Astrocyte (in vitro differentiated cells and primary cell): ENCODE data around the gene GNAO1. TPM values are rescaled to one million over a fixed set of nuclear protein-coding genes. Genes with fewer than 3 reads are reported as not detected.

Experiments used
- DNase-seq: peaks from one replicate; pipeline ENCODE4 v3.0.0-alpha.2; 2010; ENCODE audit warnings: low read depth
- FAIRE-seq: peaks from 2 replicates; lab custom pipeline; 2011; peaks lifted over from hg19 to GRCh38; lab: Jason Lieb, UNC
- H2AFZ ChIP-seq: 2 replicates; pipeline ENCODE4 v1.6.0; 2012; ENCODE audit warnings: low read depth, low read length, inconsistent platforms
- H3K27ac ChIP-seq: 2 replicates; pipeline ENCODE4 v1.5.1; 2011; ENCODE audit warnings: low read depth, low read length, inconsistent platforms
- H3K27me3 ChIP-seq: 2 replicates; pipeline ENCODE4 v1.6.0; 2011; ENCODE audit warnings: low read length, inconsistent platforms; ENCODE audit not compliant: insufficient read depth
- H3K36me3 ChIP-seq: 2 replicates; pipeline ENCODE4 v1.5.1; 2011; ENCODE audit warnings: low read length, inconsistent platforms; ENCODE audit not compliant: insufficient read depth
- H3K4me1 ChIP-seq: 2 replicates; pipeline ENCODE4 v1.5.1; 2011; ENCODE audit warnings: low read length, inconsistent platforms; ENCODE audit not compliant: insufficient read depth
- H3K4me2 ChIP-seq: 2 replicates; pipeline ENCODE4 v1.6.0; 2012; ENCODE audit warnings: low read length, inconsistent platforms
- H3K4me3 ChIP-seq: 2 replicates; pipeline ENCODE4 v1.5.1; 2011; ENCODE audit warnings: low read depth, mild to moderate bottlenecking, low read length, inconsistent platforms; ENCODE audit not compliant: insufficient read depth
- H3K79me2 ChIP-seq: 2 replicates; pipeline ENCODE4 v1.6.0; 2012; ENCODE audit warnings: mild to moderate bottlenecking, low read length, inconsistent platforms; ENCODE audit not compliant: insufficient read depth
- H3K9ac ChIP-seq: 2 replicates; pipeline ENCODE4 v1.6.0; 2012; ENCODE audit warnings: mild to moderate bottlenecking, low read length, inconsistent platforms
- H3K9me3 ChIP-seq: 2 replicates; pipeline ENCODE4 v1.5.1; 2012; ENCODE audit warnings: low read depth, mild to moderate bottlenecking, low read length, inconsistent platforms; ENCODE audit not compliant: insufficient read depth
- H4K20me1 ChIP-seq: 2 replicates; pipeline ENCODE4 v1.6.0; 2012; ENCODE audit warnings: low read length, inconsistent platforms; ENCODE audit not compliant: insufficient read depth
- H3K27ac Mint-ChIP-seq: one replicate; pipeline ENCODE4 v1.8.0; 2021; ENCODE audit warnings: mild to moderate bottlenecking, mixed read lengths; ENCODE audit not compliant: unreplicated experiment
- H3K27me3 Mint-ChIP-seq: one replicate; pipeline ENCODE4 v1.8.0; 2021; ENCODE audit warnings: low read depth, mixed read lengths; ENCODE audit not compliant: unreplicated experiment
- H3K36me3 Mint-ChIP-seq: one replicate; pipeline ENCODE4 v1.8.0; 2021; ENCODE audit warnings: low read depth, mixed read lengths; ENCODE audit not compliant: unreplicated experiment
- H3K4me1 Mint-ChIP-seq: one replicate; pipeline ENCODE4 v1.8.0; 2021; ENCODE audit warnings: low read depth, mixed read lengths; ENCODE audit not compliant: unreplicated experiment
- H3K4me3 Mint-ChIP-seq: one replicate; pipeline ENCODE4 v1.8.0; 2021; ENCODE audit warnings: mild to moderate bottlenecking, moderate library complexity, mixed read lengths; ENCODE audit not compliant: unreplicated experiment
- H3K9me3 Mint-ChIP-seq: one replicate; pipeline ENCODE4 v1.8.0; 2021; ENCODE audit warnings: mild to moderate bottlenecking, mixed read lengths; ENCODE audit not compliant: unreplicated experiment
- EZH2 ChIP-seq: IDR thresholded peaks from 2 replicates; pipeline ENCODE4 v1.6.1; 2012; ENCODE audit warnings: mild to moderate bottlenecking, low read length, inconsistent platforms; ENCODE audit not compliant: insufficient read depth
- total RNA-seq: library from RNA; stranded (reverse); gene quantifications from 2 replicates; pipeline ENCODE4 v1.2.1, GENCODE V29; 2021
- TF ChIP-seq, protein P1 (sequence below): IDR thresholded peaks from 2 replicates; pipeline ENCODE4 v1.5.1; 2011; ENCODE audit warnings: low read depth, mild to moderate bottlenecking, inconsistent platforms, low read length, moderate library complexity; ENCODE audit not compliant: insufficient read depth

The GNAO1 gene
- total RNA-seq, 1 donor from 2014 or later: 1.7 TPM

DNA sequence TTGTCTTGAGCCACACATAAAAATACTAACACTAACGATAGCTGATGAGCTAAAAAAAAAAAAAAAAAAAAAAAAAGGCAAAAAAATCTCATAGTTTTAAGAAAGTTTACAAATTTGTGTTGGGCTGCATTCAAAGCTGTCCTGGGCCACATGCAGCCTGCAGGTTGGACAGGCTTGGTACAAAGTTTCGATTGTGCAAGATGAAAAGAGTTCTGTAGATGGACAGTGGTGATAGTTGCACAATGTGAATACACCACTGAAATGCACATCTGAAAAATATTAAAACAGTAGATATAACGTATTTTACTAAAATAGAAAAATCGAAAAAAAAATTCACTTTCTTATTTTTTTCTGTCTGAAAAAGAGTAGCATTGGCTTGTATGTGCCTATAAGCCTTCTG is 191.2 kb downstream of the GNAO1 start:
- Histone ChIP-seq H3K36me3 (peaks cover 28% of the 10 kb centered on the region), H3K27me3 (no peaks in the 10 kb centered on the region), H2AFZ (no peak overlapping the region), H3K9ac (no peak overlapping the region), H3K79me2 (peaks cover 2% of the 10 kb centered on the region), H3K27ac (no peak overlapping the region), H3K4me2 (no peak overlapping the region), H3K4me1 (peaks cover 10% of the 10 kb centered on the region), H4K20me1 (peaks cover 2% of the 10 kb centered on the region), H3K4me3 (no peak overlapping the region), H3K9me3 (peaks cover 4% of the 10 kb centered on the region)
- peaks cover 9% of the 10 kb centered on the region for H3K4me1 Mint-ChIP-seq
- H3K27me3 Mint-ChIP-seq: no peaks in the 10 kb centered on the region
- TF ChIP-seq, protein P1, sequence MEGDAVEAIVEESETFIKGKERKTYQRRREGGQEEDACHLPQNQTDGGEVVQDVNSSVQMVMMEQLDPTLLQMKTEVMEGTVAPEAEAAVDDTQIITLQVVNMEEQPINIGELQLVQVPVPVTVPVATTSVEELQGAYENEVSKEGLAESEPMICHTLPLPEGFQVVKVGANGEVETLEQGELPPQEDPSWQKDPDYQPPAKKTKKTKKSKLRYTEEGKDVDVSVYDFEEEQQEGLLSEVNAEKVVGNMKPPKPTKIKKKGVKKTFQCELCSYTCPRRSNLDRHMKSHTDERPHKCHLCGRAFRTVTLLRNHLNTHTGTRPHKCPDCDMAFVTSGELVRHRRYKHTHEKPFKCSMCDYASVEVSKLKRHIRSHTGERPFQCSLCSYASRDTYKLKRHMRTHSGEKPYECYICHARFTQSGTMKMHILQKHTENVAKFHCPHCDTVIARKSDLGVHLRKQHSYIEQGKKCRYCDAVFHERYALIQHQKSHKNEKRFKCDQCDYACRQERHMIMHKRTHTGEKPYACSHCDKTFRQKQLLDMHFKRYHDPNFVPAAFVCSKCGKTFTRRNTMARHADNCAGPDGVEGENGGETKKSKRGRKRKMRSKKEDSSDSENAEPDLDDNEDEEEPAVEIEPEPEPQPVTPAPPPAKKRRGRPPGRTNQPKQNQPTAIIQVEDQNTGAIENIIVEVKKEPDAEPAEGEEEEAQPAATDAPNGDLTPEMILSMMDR: no peak
- DNase-seq: no peak
- H3K4me3 Mint-ChIP-seq: no peak overlapping the region
- H3K27ac Mint-ChIP-seq: no peak overlapping the region
- FAIRE-seq: no peak
- H3K36me3 Mint-ChIP-seq: peaks cover 68% of the 10 kb centered on the region
- H3K9me3 Mint-ChIP-seq: peaks cover 28% of the 10 kb centered on the region

GRCh38 chr16:56382901-56383355 is 191.6 kb downstream of the GNAO1 start:
- Mint-ChIP-seq H3K27me3 (no peaks in the 10 kb centered on the region), H3K27ac (no peak overlapping the region), H3K9me3 (peaks cover 28% of the 10 kb centered on the region), H3K4me3 (peak overlapping the region; percentile 10), H3K36me3 (peaks cover 69% of the 10 kb centered on the region), H3K4me1 (peaks cover 11% of the 10 kb centered on the region)
- no peaks in the 10 kb centered on the region for H4K20me1 ChIP-seq
- H3K79me2 ChIP-seq: no peaks in the 10 kb centered on the region
- FAIRE-seq: peak; percentile 9
- DNase-seq: peak; percentile 76
- H3K36me3 ChIP-seq: peaks cover 31% of the 10 kb centered on the region
- H3K27me3 ChIP-seq: no peaks in the 10 kb centered on the region
- H3K4me2 ChIP-seq: peak overlapping the region; percentile 21
- no peak for TF ChIP-seq EZH2
- TF ChIP-seq, protein P1: no peak
- H3K4me3 ChIP-seq: no peak overlapping the region
- H3K27ac ChIP-seq: no peak overlapping the region
- no peak overlapping the region for H2AFZ ChIP-seq
- peaks cover 4% of the 10 kb centered on the region for H3K9me3 ChIP-seq
- H3K9ac ChIP-seq: no peak overlapping the region
- peaks cover 10% of the 10 kb centered on the region for H3K4me1 ChIP-seq

DNA sequence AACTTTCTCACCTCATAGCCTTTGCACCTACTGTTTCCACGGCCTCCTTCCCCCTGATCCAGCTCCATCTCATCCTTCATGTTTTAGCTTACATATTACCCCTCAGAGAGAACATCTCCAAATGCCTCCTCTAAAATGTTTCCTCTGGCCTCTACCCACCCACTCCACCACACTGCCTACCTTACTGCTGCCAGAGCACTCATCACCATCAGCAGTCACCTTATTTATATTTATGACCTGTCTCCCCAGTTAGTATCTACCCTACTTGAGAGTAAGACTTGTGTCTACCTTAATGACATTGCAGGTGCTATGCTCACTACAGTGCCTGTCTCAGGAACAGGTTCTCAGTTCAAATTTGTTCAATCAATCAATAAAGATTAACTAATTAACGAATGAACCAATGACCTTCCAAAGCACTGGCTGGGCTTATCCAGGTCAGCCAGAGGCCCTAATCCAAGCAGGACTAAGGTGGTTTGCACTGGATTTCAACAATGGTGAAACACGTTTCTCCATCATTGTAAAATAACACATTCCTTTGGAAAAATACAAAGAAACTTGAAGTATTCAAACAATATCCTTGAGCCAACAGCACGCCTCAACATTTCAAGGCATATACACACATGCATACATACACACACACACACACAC is 192.9 kb downstream of the GNAO1 start:
- peaks cover 11% of the 10 kb centered on the region for H3K4me1 Mint-ChIP-seq
- no peak overlapping the region for H3K27ac Mint-ChIP-seq
- DNase-seq: no peak
- H3K4me3 Mint-ChIP-seq: no peak overlapping the region
- Histone ChIP-seq H3K79me2 (no peaks in the 10 kb centered on the region), H3K36me3 (peaks cover 32% of the 10 kb centered on the region), H3K4me1 (peaks cover 14% of the 10 kb centered on the region), H2AFZ (no peak overlapping the region), H3K4me3 (no peak overlapping the region), H3K9me3 (peaks cover 4% of the 10 kb centered on the region), H3K4me2 (no peak overlapping the region), H3K27me3 (no peaks in the 10 kb centered on the region), H4K20me1 (no peaks in the 10 kb centered on the region), H3K9ac (no peak overlapping the region), H3K27ac (no peak overlapping the region)
- TF ChIP-seq, protein P1: no peak
- TF ChIP-seq EZH2: no peak
- FAIRE-seq: no peak
- peaks cover 61% of the 10 kb centered on the region for H3K36me3 Mint-ChIP-seq
- H3K27me3 Mint-ChIP-seq: no peaks in the 10 kb centered on the region
- H3K9me3 Mint-ChIP-seq: peaks cover 25% of the 10 kb centered on the region
